Measurements from ENCODE around the gene HPCAL4.

The HPCAL4 gene

GRCh38 chr1:39726600-39726999, 35.4 kb upstream of the HPCAL4 start:
- Histone ChIP-seq H3K27ac (ENCODE audit: low read length) (no peak overlapping the region), H3K27me3 (ENCODE audit: low read depth, low read length) (peaks cover 19% of the 10 kb centered on the region), H3K36me3 (ENCODE audit: control insufficient read depth in 1 of 2, insufficient read depth in 2 of 2, low read length in 2 of 2) (no peaks in the 10 kb centered on the region), H3K4me3 (ENCODE audit: low read depth in 1 of 2, low read length in 2 of 2) (no peak overlapping the region), H3K4me1 (ENCODE audit: control insufficient read depth in 1 of 2, insufficient read depth in 2 of 2, low read length in 2 of 2) (no peaks in the 10 kb centered on the region), H3K9me3 (ENCODE audit: control insufficient read depth in 1 of 2, low read length in 2 of 2) (no peaks in the 10 kb centered on the region)

DNA sequence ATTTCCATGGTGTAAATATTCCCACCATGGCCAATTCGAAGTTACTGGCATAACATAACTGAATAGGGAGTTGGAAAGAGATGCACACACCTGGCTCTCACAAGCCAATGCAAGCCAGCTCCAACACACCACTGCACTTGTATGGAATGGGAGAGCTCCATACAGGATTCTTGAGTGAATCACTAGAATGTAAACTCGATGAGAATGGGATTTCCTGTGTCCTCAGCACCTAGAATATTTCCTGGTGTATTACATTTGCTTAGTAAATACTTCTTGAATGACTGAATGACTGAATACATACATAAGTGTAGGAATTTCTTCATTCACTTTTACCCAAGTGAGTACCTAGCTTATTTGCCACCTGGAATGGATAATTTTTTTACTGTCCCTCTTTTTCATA, 31.3 kb upstream of the HPCAL4 start:
- peaks cover 7% of the 10 kb centered on the region for H3K27me3 ChIP-seq (ENCODE audit: low read depth, low read length)
- no peaks in the 10 kb centered on the region for H3K36me3 ChIP-seq (ENCODE audit: control insufficient read depth in 1 of 2, insufficient read depth in 2 of 2, low read length in 2 of 2)
- no peak overlapping the region for H3K27ac ChIP-seq (ENCODE audit: low read length)
- no peaks in the 10 kb centered on the region for H3K4me1 ChIP-seq (ENCODE audit: control insufficient read depth in 1 of 2, insufficient read depth in 2 of 2, low read length in 2 of 2)
- no peaks in the 10 kb centered on the region for H3K9me3 ChIP-seq (ENCODE audit: control insufficient read depth in 1 of 2, low read length in 2 of 2)
- no peak overlapping the region for H3K4me3 ChIP-seq (ENCODE audit: low read depth in 1 of 2, low read length in 2 of 2)

DNA sequence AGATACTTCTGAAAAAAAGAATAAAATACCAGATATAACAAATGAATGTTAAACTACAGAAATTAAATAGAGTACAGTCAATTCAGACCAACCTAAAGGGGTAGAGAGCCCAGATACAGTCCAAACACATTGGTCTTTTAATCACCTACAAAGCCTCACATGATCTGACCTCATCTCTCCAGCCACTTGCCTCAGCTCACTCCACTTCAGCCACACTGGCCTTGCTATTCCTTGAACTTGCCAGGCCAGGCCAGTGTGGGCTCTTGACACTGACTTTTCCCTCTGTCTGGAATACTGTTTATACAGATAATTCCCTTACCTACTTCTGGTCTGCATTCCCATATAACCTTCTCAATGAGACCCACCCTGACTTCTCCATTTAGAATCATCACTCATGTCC, 30.4 kb upstream of the HPCAL4 start:
- Histone ChIP-seq H3K4me3 (ENCODE audit: low read depth in 1 of 2, low read length in 2 of 2) (no peak overlapping the region), H3K27me3 (ENCODE audit: low read depth, low read length) (peaks cover 7% of the 10 kb centered on the region), H3K4me1 (ENCODE audit: control insufficient read depth in 1 of 2, insufficient read depth in 2 of 2, low read length in 2 of 2) (no peaks in the 10 kb centered on the region), H3K27ac (ENCODE audit: low read length) (no peak overlapping the region), H3K9me3 (ENCODE audit: control insufficient read depth in 1 of 2, low read length in 2 of 2) (no peaks in the 10 kb centered on the region), H3K36me3 (ENCODE audit: control insufficient read depth in 1 of 2, insufficient read depth in 2 of 2, low read length in 2 of 2) (no peaks in the 10 kb centered on the region)

DNA sequence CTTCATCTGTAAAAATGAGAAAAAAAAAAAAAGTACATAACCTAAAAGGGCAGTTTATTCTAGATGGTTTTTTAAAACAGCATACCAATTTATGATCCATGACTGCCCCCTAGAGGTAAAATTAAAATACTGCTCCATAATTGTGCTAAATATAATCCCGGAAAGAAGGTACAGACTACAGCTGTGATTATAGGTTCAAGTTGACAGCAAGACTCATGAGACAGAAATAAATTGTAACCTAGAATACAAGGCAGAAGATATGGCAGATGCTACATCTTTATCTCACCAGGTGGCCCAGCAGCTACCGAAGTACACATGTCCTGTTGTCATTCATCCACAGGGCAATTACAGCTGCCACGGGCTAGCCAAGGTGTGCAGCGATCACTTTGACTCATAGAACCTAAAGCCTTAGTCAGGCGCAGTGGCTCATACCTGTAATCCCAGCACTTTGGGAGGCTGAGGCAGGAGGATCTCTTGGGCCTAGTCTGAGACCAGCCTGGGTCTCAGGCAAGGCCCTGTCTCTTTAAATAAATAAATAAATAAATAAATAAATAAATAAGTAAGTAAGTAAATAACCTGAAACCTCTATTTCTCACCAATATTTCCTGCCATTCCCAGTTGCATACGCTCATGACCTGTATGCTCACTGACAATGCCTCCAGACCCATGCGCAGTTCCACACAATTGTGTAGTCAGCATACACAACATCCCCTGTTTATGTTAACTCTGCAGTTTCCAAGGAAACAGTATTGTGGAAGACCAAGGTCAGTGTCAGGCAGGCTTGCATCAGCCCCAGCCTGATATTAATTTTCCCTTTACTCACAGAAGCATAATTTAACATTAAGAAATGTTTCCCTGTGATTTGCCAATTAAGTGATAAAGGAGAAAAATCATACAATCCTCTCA, 29.1 kb upstream of the HPCAL4 start:
- Histone ChIP-seq H3K27ac (ENCODE audit: low read length) (no peak overlapping the region), H3K36me3 (ENCODE audit: control insufficient read depth in 1 of 2, insufficient read depth in 2 of 2, low read length in 2 of 2) (no peaks in the 10 kb centered on the region), H3K4me3 (ENCODE audit: low read depth in 1 of 2, low read length in 2 of 2) (no peak overlapping the region), H3K9me3 (ENCODE audit: control insufficient read depth in 1 of 2, low read length in 2 of 2) (no peaks in the 10 kb centered on the region), H3K27me3 (ENCODE audit: low read depth, low read length) (peaks cover 7% of the 10 kb centered on the region), H3K4me1 (ENCODE audit: control insufficient read depth in 1 of 2, insufficient read depth in 2 of 2, low read length in 2 of 2) (no peaks in the 10 kb centered on the region)

DNA sequence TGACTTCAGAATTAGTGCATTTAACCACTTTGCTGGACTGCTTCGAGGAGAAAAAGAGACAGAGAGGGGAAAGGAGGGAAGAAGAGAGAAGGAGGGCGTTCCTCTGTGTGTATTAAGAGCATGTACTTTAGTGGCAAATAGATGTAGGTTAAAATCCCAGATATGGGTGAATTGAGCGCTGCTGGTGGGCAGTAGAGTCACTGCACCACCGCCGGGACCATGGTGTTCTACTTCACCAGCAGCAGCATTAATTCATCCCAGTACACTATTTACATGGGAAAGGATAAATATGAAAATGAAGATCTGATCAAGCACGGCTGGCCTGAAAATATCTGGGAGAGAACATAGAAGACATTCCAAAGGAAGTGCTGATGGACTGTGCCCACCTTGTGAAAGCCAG, 26.6 kb upstream of the HPCAL4 start:
- Histone ChIP-seq H3K27me3 (ENCODE audit: low read depth, low read length) (peaks cover 7% of the 10 kb centered on the region), H3K27ac (ENCODE audit: low read length) (no peak overlapping the region), H3K36me3 (ENCODE audit: control insufficient read depth in 1 of 2, insufficient read depth in 2 of 2, low read length in 2 of 2) (no peaks in the 10 kb centered on the region), H3K4me3 (ENCODE audit: low read depth in 1 of 2, low read length in 2 of 2) (no peak overlapping the region), H3K9me3 (ENCODE audit: control insufficient read depth in 1 of 2, low read length in 2 of 2) (no peaks in the 10 kb centered on the region), H3K4me1 (ENCODE audit: control insufficient read depth in 1 of 2, insufficient read depth in 2 of 2, low read length in 2 of 2) (no peaks in the 10 kb centered on the region)

DNA sequence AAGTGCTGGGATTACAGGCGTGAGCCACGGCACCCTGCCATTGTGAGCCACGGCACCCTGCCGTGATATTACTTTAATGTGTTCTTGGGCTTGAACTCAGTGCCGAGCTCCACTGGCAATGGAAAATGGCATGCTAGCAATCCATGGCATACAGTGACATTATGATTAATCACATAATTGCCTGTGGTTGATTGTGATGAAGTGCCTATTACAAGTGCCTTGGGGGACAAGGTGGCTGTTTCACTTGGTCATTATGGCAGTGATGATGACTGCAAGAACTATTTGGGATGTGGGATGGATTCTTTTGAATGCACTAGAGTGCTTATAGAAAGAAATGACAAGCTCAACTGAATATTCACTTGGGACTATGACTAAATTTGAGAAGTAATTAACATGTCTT, 22.3 kb upstream of the HPCAL4 start:
- H3K27ac ChIP-seq (ENCODE audit: low read length), result no peak overlapping the region
- H3K9me3 ChIP-seq (ENCODE audit: control insufficient read depth in 1 of 2, low read length in 2 of 2), result no peaks in the 10 kb centered on the region
- H3K4me1 ChIP-seq (ENCODE audit: control insufficient read depth in 1 of 2, insufficient read depth in 2 of 2, low read length in 2 of 2), result no peaks in the 10 kb centered on the region
- peaks cover 7% of the 10 kb centered on the region for H3K27me3 ChIP-seq (ENCODE audit: low read depth, low read length)
- H3K36me3 ChIP-seq (ENCODE audit: control insufficient read depth in 1 of 2, insufficient read depth in 2 of 2, low read length in 2 of 2), result no peaks in the 10 kb centered on the region
- H3K4me3 ChIP-seq (ENCODE audit: low read depth in 1 of 2, low read length in 2 of 2), result no peak overlapping the region

DNA sequence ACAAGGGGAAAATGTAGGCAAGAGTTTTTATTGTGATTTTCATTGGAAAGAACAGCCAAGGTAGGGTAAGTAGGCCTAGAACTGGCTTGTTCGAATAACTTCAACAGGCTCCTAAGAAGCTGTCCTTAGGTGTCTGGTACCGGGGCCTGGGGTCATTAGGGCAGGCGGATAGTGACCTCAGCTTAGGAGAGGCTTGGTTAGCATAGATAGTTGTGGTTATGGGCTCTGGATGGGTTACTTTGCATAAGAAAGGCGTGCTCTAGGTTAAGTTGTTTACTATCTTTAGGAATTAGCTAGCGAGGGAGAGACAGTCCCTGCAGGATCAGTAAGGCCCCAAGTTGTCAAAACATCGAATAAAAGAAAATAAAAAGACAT, 20.7 kb upstream of the HPCAL4 start:
- no peaks in the 10 kb centered on the region for H3K36me3 ChIP-seq (ENCODE audit: control insufficient read depth in 1 of 2, insufficient read depth in 2 of 2, low read length in 2 of 2)
- H3K27me3 ChIP-seq (ENCODE audit: low read depth, low read length), result no peaks in the 10 kb centered on the region
- H3K4me3 ChIP-seq (ENCODE audit: low read depth in 1 of 2, low read length in 2 of 2), result no peak overlapping the region
- H3K27ac ChIP-seq (ENCODE audit: low read length), result no peak overlapping the region
- no peaks in the 10 kb centered on the region for H3K4me1 ChIP-seq (ENCODE audit: control insufficient read depth in 1 of 2, insufficient read depth in 2 of 2, low read length in 2 of 2)
- no peaks in the 10 kb centered on the region for H3K9me3 ChIP-seq (ENCODE audit: control insufficient read depth in 1 of 2, low read length in 2 of 2)

GRCh38 chr1:39711104-39711965, 20.1 kb upstream of the HPCAL4 start:
- Histone ChIP-seq H3K9me3 (ENCODE audit: control insufficient read depth in 1 of 2, low read length in 2 of 2) (no peaks in the 10 kb centered on the region), H3K27me3 (ENCODE audit: low read depth, low read length) (no peaks in the 10 kb centered on the region), H3K4me1 (ENCODE audit: control insufficient read depth in 1 of 2, insufficient read depth in 2 of 2, low read length in 2 of 2) (no peaks in the 10 kb centered on the region), H3K36me3 (ENCODE audit: control insufficient read depth in 1 of 2, insufficient read depth in 2 of 2, low read length in 2 of 2) (no peaks in the 10 kb centered on the region), H3K27ac (ENCODE audit: low read length) (no peak overlapping the region), H3K4me3 (ENCODE audit: low read depth in 1 of 2, low read length in 2 of 2) (no peak overlapping the region)

GRCh38 chr1:39707506-39707905, 16.3 kb upstream of the HPCAL4 start:
- H3K36me3 ChIP-seq (ENCODE audit: control insufficient read depth in 1 of 2, insufficient read depth in 2 of 2, low read length in 2 of 2), result no peaks in the 10 kb centered on the region
- H3K4me3 ChIP-seq (ENCODE audit: low read depth in 1 of 2, low read length in 2 of 2), result no peak overlapping the region
- no peak overlapping the region for H3K27ac ChIP-seq (ENCODE audit: low read length)

DNA sequence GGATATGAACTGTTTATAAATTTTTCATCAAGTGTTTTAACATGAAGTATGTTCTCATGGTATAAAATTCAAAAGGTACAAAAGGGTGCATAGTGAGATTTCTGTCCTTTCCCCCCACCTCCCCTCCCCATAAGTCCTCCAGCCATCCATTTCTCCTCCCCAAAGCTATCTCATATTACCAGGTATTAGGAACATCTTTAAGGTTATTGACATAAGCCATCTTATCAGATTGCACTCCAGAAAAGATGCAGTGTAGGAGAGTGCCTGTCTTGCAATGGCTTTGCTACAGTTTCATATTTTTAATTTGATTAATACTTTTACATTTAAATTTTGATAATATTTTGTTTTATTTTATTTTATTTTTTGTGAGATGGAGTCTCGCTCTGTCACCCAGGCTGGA, 13.5 kb upstream of the HPCAL4 start:
- H3K9me3 ChIP-seq (ENCODE audit: control insufficient read depth in 1 of 2, low read length in 2 of 2), result no peaks in the 10 kb centered on the region
- no peaks in the 10 kb centered on the region for H3K27me3 ChIP-seq (ENCODE audit: low read depth, low read length)
- H3K4me3 ChIP-seq (ENCODE audit: low read depth in 1 of 2, low read length in 2 of 2), result no peak overlapping the region
- peaks cover 0 to 14% of the 10 kb centered on the region in 2 donors for H3K4me1 ChIP-seq (ENCODE audit: control insufficient read depth in 1 of 2, insufficient read depth in 2 of 2, low read length in 2 of 2)
- H3K36me3 ChIP-seq (ENCODE audit: control insufficient read depth in 1 of 2, insufficient read depth in 2 of 2, low read length in 2 of 2), result no peaks in the 10 kb centered on the region
- H3K27ac ChIP-seq (ENCODE audit: low read length), result no peak overlapping the region

More at GRCh38 chr1:39707506-39707905, 16.3 kb upstream of the HPCAL4 start:
- Histone ChIP-seq H3K4me1 (ENCODE audit: control insufficient read depth in 1 of 2, insufficient read depth in 2 of 2, low read length in 2 of 2) (no peaks in the 10 kb centered on the region), H3K27me3 (ENCODE audit: low read depth, low read length) (no peaks in the 10 kb centered on the region), H3K9me3 (ENCODE audit: control insufficient read depth in 1 of 2, low read length in 2 of 2) (no peaks in the 10 kb centered on the region)

DNA sequence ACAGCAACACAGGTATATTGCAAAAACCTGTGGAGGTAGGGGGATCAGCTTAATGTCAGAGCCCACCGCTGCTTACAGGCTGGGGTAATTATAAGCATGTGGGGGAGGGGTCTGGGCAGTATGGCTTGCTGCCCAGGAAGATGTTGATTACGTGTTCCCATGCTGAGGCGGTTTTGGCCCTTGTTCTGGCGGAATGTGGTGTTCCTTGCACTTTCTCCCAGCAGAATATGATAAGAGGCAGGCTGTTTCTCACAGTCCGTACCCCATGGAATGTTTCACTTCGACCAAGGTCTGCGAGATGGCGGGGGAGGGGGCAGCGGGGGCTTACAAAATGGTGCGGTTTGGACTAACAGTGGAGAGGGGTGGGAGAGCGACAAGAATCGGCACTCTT, 9.8 kb upstream of the HPCAL4 start:
- no peaks in the 10 kb centered on the region for H3K36me3 ChIP-seq (ENCODE audit: control insufficient read depth in 1 of 2, insufficient read depth in 2 of 2, low read length in 2 of 2)
- peaks cover 0 to 14% of the 10 kb centered on the region in 2 donors for H3K4me1 ChIP-seq (ENCODE audit: control insufficient read depth in 1 of 2, insufficient read depth in 2 of 2, low read length in 2 of 2)
- no peaks in the 10 kb centered on the region for H3K27me3 ChIP-seq (ENCODE audit: low read depth, low read length)
- no peaks in the 10 kb centered on the region for H3K9me3 ChIP-seq (ENCODE audit: control insufficient read depth in 1 of 2, low read length in 2 of 2)
- H3K4me3 ChIP-seq (ENCODE audit: low read depth in 1 of 2, low read length in 2 of 2), result no peak overlapping the region
- H3K27ac ChIP-seq (ENCODE audit: low read length), result no peak overlapping the region
